AG04450 (cell line): ENCODE measurements around the gene UCP1. TPM values are rescaled to one million over a fixed set of nuclear protein-coding genes. Genes with fewer than 3 reads are reported as not detected.
A peak's percentile ranks its signal among the peaks of the same experiment; 100 is the strongest.

Source experiments
- CTCF ChIA-PET: fragments of 300-600, 350-600 bp; formaldehyde crosslinking; extraction: SDS; loops from one replicate; lab custom pipeline; 2022; ENCODE audit warnings: antibody characterized with exemption, inconsistent platforms; lab: Charles Lee
- POLR2A ChIA-PET: fragments of 350-600 bp; formaldehyde crosslinking; extraction: SDS; loops from one replicate; lab custom pipeline; 2021; ENCODE audit warnings: antibody characterized with exemption, inconsistent platforms; lab: Yijun Ruan, JAX
- DNase-seq: peaks from one replicate; pipeline ENCODE4 v3.0.0-alpha.2; 2011; ENCODE audit warnings: low read depth, low spot score
- H3K27ac ChIP-seq: one replicate; pipeline ENCODE4 v1.5.1; 2012; ENCODE audit warnings: low read depth, low read length, control low read depth
- H3K27me3 ChIP-seq: one replicate; pipeline ENCODE4 v1.6.0; 2012; ENCODE audit warnings: low read length; ENCODE audit not compliant: control insufficient read depth, insufficient read depth
- H3K4me3 ChIP-seq: 2 replicates; pipeline ENCODE4 v1.5.1; 2011; ENCODE audit warnings: mild to moderate bottlenecking, low read depth, low read length, control low read depth
- H3K9me3 ChIP-seq: 2 replicates; pipeline ENCODE4 v1.5.1; 2012; ENCODE audit warnings: low read length; ENCODE audit not compliant: control insufficient read depth, insufficient read depth
- polyA plus RNA-seq: library from polyadenylated mRNA; depleted of rRNA; stranded (reverse); fragments of >200 nt; gene quantifications from 2 replicates; pipeline ENCODE4 v1.2.3, GENCODE V29; 2011
- TF ChIP-seq, protein P1 (sequence below): IDR thresholded peaks from 2 replicates; pipeline ENCODE4 v1.5.1; 2011; ENCODE audit warnings: low read depth, low read length, control low read depth, inconsistent platforms

UCP1 gene
- polyA plus RNA-seq, 1 experiment: not detected

DNA sequence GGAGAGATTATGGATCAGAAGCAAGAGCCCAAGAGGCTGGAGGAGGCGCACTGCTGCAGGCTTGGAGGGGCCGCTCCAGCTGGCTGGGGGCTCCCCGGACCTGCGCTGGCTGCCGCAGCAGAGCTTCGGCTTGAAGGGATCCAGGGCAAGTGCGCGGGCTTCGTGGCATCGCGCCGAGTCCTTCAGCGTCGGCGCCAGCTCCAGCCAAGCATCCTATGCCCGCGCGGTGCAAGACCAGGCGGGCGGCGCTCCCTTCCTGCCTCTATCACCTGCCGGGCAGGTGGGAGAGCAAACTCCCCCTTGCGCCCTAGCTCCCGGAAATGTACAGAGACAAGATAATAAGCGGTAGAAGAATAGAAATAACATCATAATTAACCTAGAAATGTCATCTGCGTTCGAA is 10.5 kb upstream of the UCP1 start:
- CTCF ChIA-PET: no interaction called here
- Histone ChIP-seq H3K4me3 (no peak overlapping the region), H3K9me3 (no peaks in the 10 kb centered on the region; the same call in 1 of the 2 replicates), H3K27ac (no peak overlapping the region), H3K27me3 (peaks cover 31% of the 10 kb centered on the region)
- POLR2A ChIA-PET: no interaction called here
- TF ChIP-seq, protein P1, sequence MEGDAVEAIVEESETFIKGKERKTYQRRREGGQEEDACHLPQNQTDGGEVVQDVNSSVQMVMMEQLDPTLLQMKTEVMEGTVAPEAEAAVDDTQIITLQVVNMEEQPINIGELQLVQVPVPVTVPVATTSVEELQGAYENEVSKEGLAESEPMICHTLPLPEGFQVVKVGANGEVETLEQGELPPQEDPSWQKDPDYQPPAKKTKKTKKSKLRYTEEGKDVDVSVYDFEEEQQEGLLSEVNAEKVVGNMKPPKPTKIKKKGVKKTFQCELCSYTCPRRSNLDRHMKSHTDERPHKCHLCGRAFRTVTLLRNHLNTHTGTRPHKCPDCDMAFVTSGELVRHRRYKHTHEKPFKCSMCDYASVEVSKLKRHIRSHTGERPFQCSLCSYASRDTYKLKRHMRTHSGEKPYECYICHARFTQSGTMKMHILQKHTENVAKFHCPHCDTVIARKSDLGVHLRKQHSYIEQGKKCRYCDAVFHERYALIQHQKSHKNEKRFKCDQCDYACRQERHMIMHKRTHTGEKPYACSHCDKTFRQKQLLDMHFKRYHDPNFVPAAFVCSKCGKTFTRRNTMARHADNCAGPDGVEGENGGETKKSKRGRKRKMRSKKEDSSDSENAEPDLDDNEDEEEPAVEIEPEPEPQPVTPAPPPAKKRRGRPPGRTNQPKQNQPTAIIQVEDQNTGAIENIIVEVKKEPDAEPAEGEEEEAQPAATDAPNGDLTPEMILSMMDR: no peak
- DNase-seq: no peak

DNA sequence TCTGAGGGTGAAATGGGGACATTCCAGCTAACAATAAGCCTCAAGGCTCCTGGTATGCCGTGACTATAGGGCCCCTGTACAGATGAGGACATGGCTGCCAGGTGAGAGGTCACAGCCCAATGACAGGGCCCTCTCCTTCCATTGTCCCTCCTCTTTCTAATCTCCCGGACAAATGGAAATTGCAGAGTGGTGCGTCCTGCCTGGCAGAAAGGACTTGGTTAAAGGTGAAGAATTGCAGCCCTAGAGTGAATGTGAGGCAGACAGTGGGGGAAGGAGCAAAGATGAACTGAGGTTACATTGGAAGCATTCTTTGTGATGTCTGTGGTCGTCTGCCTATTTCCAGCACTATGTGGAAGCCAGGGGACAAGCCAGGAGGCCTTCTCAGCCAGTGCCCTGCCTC is 6.7 kb upstream of the UCP1 start:
- no peak overlapping the region for H3K4me3 ChIP-seq
- H3K9me3 ChIP-seq: no peaks in the 10 kb centered on the region; the same call in none of the 2 replicates
- peaks cover 49% of the 10 kb centered on the region for H3K27me3 ChIP-seq
- DNase-seq: no peak
- ChIA-PET POLR2A (no interaction called here), CTCF (interaction anchor here (0.6 kb wide), 1 partner anchor 308 kb away, joined by 3 read pairs; no protein-coding TSS in a partner anchor)
- no peak overlapping the region for H3K27ac ChIP-seq
- TF ChIP-seq, protein P1: no peak

DNA sequence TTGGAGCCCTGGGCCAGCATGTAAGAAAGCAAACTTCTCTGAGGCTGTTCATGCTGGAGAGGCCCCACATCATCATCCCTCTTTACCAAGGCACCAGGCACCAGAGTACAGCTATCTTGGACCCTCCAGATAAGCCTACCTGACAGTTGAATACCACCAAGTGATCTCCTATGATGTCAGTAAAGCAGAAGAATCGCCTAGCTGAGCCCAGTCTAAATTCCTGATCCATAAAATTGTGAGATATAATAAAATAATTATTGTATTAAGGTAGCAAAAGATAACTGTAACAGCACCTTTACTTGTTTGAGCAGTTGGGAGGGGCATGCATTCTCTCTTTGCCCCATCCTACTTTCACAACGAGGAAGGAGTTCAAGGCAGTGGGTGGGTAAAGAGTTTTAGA is 2.9 kb upstream of the UCP1 start:
- peaks cover 7% of the 10 kb centered on the region for H3K9me3 ChIP-seq
- ChIA-PET POLR2A (no interaction called here), CTCF (no interaction called here)
- H3K27me3 ChIP-seq: peaks cover 59% of the 10 kb centered on the region
- TF ChIP-seq, protein P1: no peak
- no peak overlapping the region for H3K4me3 ChIP-seq
- no peak for DNase-seq
- H3K27ac ChIP-seq: no peak overlapping the region

DNA sequence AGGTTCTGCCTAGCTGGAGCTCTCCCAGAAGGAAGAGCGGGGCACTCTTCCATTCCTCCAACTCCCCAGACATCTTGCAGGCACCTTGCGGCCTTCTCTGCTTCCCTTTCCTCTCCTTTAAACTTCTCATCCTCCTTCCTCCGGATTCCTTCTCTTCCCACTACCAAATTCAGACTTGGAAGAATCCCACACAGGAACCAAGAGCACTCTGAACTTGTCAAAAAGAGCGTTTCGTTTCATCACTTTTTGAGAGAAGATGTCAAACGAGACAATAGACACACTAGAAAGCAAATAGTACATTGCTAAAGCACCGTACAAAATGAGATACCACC is 512 bp upstream of the UCP1 start:
- Histone ChIP-seq H3K9me3 (peaks cover 7% of the 10 kb centered on the region), H3K27ac (no peak overlapping the region), H3K27me3 (peaks cover 69% of the 10 kb centered on the region), H3K4me3 (peak overlapping the region; percentile 45; the same call in 1 of the 2 replicates)
- ChIA-PET POLR2A (no interaction called here), CTCF (interaction anchor here (0.6 kb wide), 2 partner anchors 52 to 237 kb away, joined by 3 read pairs; no protein-coding TSS in a partner anchor)
- DNase-seq: no peak
- TF ChIP-seq, protein P1: no peak

DNA sequence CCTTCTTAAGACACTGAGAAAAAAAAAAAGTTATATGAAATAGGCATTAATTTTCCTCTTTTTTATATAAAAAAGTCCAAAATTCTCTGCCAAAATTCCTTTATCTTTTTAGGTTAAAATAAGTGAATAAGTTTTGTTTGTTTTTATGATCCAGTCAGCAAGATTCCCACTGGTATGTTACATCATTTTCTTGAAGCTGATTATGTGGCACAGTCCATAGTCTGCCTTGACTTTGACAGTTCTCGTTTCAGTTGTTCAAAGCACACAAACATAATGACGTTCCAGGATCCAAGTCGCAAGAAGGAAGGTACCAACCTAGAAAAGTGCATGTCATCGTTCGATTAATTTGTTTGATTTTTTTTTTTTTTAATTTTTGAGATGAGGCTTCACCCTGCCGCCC is 9.1 kb downstream of the UCP1 start:
- Histone ChIP-seq H3K27me3 (peaks cover 6% of the 10 kb centered on the region), H3K9me3 (no peaks in the 10 kb centered on the region), H3K27ac (no peak overlapping the region), H3K4me3 (no peak overlapping the region)
- TF ChIP-seq, protein P1: no peak
- CTCF ChIA-PET: no interaction called here
- DNase-seq: no peak
- POLR2A ChIA-PET: no interaction called here
